HEK293 (cell line): ENCODE data around the gene AMPH.

Source experiments
- CTCF ChIA-PET: fragments of 350-600 bp; formaldehyde crosslinking; extraction: SDS; loops from one replicate; lab custom pipeline; 2021; ENCODE audit warnings: antibody characterized with exemption; lab: Yijun Ruan, JAX
- POLR2A ChIA-PET: fragments of 300-600 bp; formaldehyde crosslinking; extraction: SDS; loops from one replicate; lab custom pipeline; 2020; ENCODE audit warnings: antibody characterized with exemption, inconsistent platforms; lab: Yijun Ruan, JAX
- H3K27ac ChIP-seq: fragments of 200-500 bp; sonication (Bioruptor generic); 2 replicates; pipeline ENCODE4 v1.5.1; 2014; ENCODE audit warnings: low read depth, low read length, control low read depth, inconsistent platforms; ENCODE audit errors: extremely low read depth
- H3K36me3 ChIP-seq, 2 experiments: fragments of 200-500 bp in 1 of 2; sonication (Bioruptor generic) in 1 of 2; 1 replicate in 1 of 2; 2 replicates in 1 of 2; pipeline ENCODE4 v1.5.1; 2014 to 2017; ENCODE audit warnings: inconsistent platforms in 2 of 2, low read length in 2 of 2; ENCODE audit not compliant: control insufficient read depth in 2 of 2, insufficient read depth in 1 of 2
- H3K4me1 ChIP-seq: fragments of 200-500 bp; sonication (Bioruptor generic); 2 replicates; pipeline ENCODE4 v1.5.1; 2014; ENCODE audit warnings: mild to moderate bottlenecking, low read length, inconsistent platforms; ENCODE audit not compliant: control insufficient read depth, insufficient read depth
- H3K4me3 ChIP-seq: 2 replicates; pipeline ENCODE4 v1.5.1; 2011; ENCODE audit warnings: low read depth, mild to moderate bottlenecking, control low read depth, low read length, moderate library complexity
- H3K9me3 ChIP-seq: fragments of 200-500 bp; sonication (Bioruptor generic); 2 replicates; pipeline ENCODE4 v1.5.1; 2014; ENCODE audit warnings: low read depth, low read length, inconsistent platforms; ENCODE audit not compliant: control insufficient read depth, insufficient read depth
- BCL11B ChIP-seq: fragments of 450-650 bp; formaldehyde crosslinking; IDR thresholded peaks from 2 replicates; pipeline ENCODE4 v1.5.1; 2016; ENCODE audit warnings: low read depth, missing biosample characterization, missing genetic modification characterization
- OSR2 ChIP-seq: fragments of 450-650 bp; formaldehyde crosslinking; IDR thresholded peaks from 2 replicates; pipeline ENCODE4 v1.5.1; 2016; ENCODE audit warnings: missing biosample characterization, missing genetic modification characterization
- SP7 ChIP-seq: fragments of 450-650 bp; formaldehyde crosslinking; IDR thresholded peaks from 2 replicates; pipeline ENCODE4 v1.5.1; 2016; ENCODE audit warnings: missing biosample characterization, missing genetic modification characterization
- ZNF10 ChIP-seq: fragments of 450-650 bp; formaldehyde crosslinking; IDR thresholded peaks from 2 replicates; pipeline ENCODE4 v1.5.1; 2017; ENCODE audit warnings: missing biosample characterization, missing genetic modification characterization
- ZNF112 ChIP-seq: fragments of 450-650 bp; formaldehyde crosslinking; IDR thresholded peaks from 2 replicates; pipeline ENCODE4 v1.5.0; 2017; ENCODE audit warnings: missing biosample characterization, missing genetic modification characterization
- ZNF121 ChIP-seq: fragments of 450-650 bp; formaldehyde crosslinking; IDR thresholded peaks from 2 replicates; pipeline ENCODE4 v1.5.1; 2016; ENCODE audit warnings: missing biosample characterization, missing genetic modification characterization
- ZNF132 ChIP-seq: fragments of 450-650 bp; formaldehyde crosslinking; IDR thresholded peaks from 2 replicates; pipeline ENCODE4 v1.5.1; 2017; ENCODE audit warnings: missing biosample characterization, missing genetic modification characterization, borderline replicate concordance
- ZNF302 ChIP-seq: fragments of 450-650 bp; formaldehyde crosslinking; IDR thresholded peaks from 2 replicates; pipeline ENCODE4 v1.5.1; 2016; ENCODE audit warnings: missing biosample characterization, missing genetic modification characterization, low read depth
- ZNF324 ChIP-seq: fragments of 450-650 bp; formaldehyde crosslinking; IDR thresholded peaks from 2 replicates; pipeline ENCODE4 v1.5.1; 2016; ENCODE audit warnings: missing biosample characterization, missing genetic modification characterization
- ZNF391 ChIP-seq: fragments of 450-650 bp; formaldehyde crosslinking; IDR thresholded peaks from 2 replicates; pipeline ENCODE4 v1.5.1; 2016; ENCODE audit warnings: low read depth, missing biosample characterization, missing genetic modification characterization, borderline replicate concordance
- ZNF560 ChIP-seq: fragments of 450-650 bp; formaldehyde crosslinking; IDR thresholded peaks from 2 replicates; pipeline ENCODE4 v1.5.1; 2017; ENCODE audit warnings: missing biosample characterization, missing genetic modification characterization, borderline replicate concordance
- ZNF654 ChIP-seq: fragments of 450-650 bp; formaldehyde crosslinking; IDR thresholded peaks from 2 replicates; pipeline ENCODE4 v1.5.1; 2016; ENCODE audit warnings: low read depth, missing biosample characterization, missing genetic modification characterization
- ZNF843 ChIP-seq: fragments of 450-650 bp; formaldehyde crosslinking; IDR thresholded peaks from 2 replicates; pipeline ENCODE4 v1.5.1; 2016; ENCODE audit warnings: missing biosample characterization, missing genetic modification characterization
- TF ChIP-seq, protein P1 (sequence below): fragments of 450-650 bp; IDR thresholded peaks from 2 replicates; pipeline ENCODE4 v1.5.1; 2018; ENCODE audit warnings: missing biosample characterization, missing genetic modification characterization
- TF ChIP-seq, protein P2 (sequence below): fragments of 450-650 bp; formaldehyde crosslinking; conservative IDR thresholded peaks from 2 replicates; pipeline ENCODE4 v1.5.1; 2016; ENCODE audit warnings: low read depth, missing biosample characterization, missing genetic modification characterization
- TF ChIP-seq, protein P3 (sequence below): fragments of 450-650 bp; formaldehyde crosslinking; IDR thresholded peaks from 2 replicates; pipeline ENCODE4 v1.5.1; 2017; ENCODE audit warnings: missing biosample characterization, mild to moderate bottlenecking, missing genetic modification characterization, moderate library complexity
- TF ChIP-seq, protein P4 (sequence below): fragments of 450-650 bp; formaldehyde crosslinking; IDR thresholded peaks from 2 replicates; pipeline ENCODE4 v1.5.1; 2016; ENCODE audit warnings: missing biosample characterization, missing genetic modification characterization

Gene AMPH

DNA sequence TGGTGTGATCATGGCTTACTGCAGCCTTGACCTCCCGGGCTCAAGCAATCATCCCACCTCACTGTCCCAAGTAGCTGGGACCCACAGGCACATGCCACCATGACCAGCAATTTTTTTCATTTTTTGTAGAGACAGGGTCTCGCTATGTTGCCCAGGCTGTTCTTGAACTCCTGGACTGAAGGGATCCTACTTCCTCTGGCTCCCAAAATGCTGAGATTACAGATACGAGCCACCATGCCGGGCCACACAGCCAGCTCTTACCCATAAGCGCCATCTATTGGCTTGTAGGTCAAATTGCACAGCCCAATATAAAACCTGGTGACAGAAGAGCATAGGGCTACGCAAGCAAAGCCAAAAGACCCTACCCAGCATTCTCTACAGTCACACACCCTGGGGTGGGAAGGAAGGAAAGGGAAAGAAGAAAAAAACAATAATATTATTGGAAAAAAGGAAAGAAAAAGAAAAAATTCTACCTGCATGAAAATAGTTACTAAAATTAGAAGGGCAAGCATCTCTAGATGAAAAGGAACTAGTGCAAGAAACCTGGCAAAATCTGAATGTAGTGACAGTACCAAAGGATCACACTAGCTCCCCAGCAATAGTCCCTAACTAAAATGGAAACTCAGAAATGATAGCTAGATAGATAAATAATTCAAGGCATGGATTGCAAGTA is 29.4 kb upstream of the AMPH start:
- no peaks in the 10 kb centered on the region; the same call in 1 of the 2 replicates for H3K4me1 ChIP-seq
- H3K4me3 ChIP-seq = no peak overlapping the region
- CTCF ChIA-PET = interaction anchor here (0.6 to 4.4 kb wide), 32 partner anchors 9 to 1472 kb away, joined by 3 to 24 read pairs (median 4); no protein-coding TSS in a partner anchor
- TF ChIP-seq ZNF121 (tag by site-specific recombination) = peak; percentile 63; the same call in 1 of the 2 replicates
- peak; percentile 90 for TF ChIP-seq ZNF654 (tag by site-specific recombination)
- TF ChIP-seq ZNF132 (tag by site-specific recombination) = no peak
- TF ChIP-seq, all 188 proteins: peak for 2
- Histone ChIP-seq H3K27ac (no peak overlapping the region), H3K36me3 (no peaks in the 10 kb centered on the region), H3K9me3 (no peaks in the 10 kb centered on the region)
- POLR2A ChIA-PET = no interaction called here

DNA sequence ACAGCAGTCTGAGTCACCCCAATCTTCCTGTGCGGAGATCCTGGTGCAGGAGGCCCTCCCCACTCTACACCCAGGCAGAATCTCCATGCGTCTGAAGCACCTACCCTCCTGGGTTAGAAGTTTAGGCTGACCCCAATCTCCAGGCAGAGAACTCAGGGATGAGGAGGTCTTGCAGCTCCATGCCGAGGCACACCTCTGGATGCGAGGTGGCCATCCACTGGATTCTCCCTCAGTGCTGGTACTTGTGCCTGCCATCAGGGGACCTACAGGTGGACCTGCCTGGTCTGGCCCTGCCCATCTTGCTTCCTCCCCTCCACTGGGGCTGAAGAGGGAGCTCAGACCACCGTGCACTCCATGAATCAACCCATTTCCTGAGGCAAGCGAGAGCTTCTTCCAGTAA is 28.8 kb upstream of the AMPH start:
- CTCF ChIA-PET = interaction anchor here (0.6 to 4.4 kb wide), 34 partner anchors 8 to 1473 kb away, joined by 3 to 24 read pairs (median 4); no protein-coding TSS in a partner anchor
- Histone ChIP-seq H3K9me3 (no peaks in the 10 kb centered on the region), H3K27ac (no peak overlapping the region), H3K36me3 (no peaks in the 10 kb centered on the region), H3K4me3 (no peak overlapping the region), H3K4me1 (no peaks in the 10 kb centered on the region; the same call in 1 of the 2 replicates)
- POLR2A ChIA-PET = no interaction called here
- TF ChIP-seq ZNF10 (tag by site-specific recombination) = no peak
- TF ChIP-seq OSR2 (tag by site-specific recombination) = no peak
- TF ChIP-seq SP7 (tag by site-specific recombination) = no peak
- TF ChIP-seq, protein P1, sequence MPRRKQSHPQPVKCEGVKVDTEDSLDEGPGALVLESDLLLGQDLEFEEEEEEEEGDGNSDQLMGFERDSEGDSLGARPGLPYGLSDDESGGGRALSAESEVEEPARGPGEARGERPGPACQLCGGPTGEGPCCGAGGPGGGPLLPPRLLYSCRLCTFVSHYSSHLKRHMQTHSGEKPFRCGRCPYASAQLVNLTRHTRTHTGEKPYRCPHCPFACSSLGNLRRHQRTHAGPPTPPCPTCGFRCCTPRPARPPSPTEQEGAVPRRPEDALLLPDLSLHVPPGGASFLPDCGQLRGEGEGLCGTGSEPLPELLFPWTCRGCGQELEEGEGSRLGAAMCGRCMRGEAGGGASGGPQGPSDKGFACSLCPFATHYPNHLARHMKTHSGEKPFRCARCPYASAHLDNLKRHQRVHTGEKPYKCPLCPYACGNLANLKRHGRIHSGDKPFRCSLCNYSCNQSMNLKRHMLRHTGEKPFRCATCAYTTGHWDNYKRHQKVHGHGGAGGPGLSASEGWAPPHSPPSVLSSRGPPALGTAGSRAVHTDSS (tag by site-specific recombination) = no peak
- TF ChIP-seq ZNF843 (tag by site-specific recombination) = no peak
- TF ChIP-seq ZNF560 (tag by site-specific recombination) = no peak
- no peak for TF ChIP-seq ZNF302
- no peak for TF ChIP-seq BCL11B (tag by site-specific recombination)
- TF ChIP-seq, protein P2, sequence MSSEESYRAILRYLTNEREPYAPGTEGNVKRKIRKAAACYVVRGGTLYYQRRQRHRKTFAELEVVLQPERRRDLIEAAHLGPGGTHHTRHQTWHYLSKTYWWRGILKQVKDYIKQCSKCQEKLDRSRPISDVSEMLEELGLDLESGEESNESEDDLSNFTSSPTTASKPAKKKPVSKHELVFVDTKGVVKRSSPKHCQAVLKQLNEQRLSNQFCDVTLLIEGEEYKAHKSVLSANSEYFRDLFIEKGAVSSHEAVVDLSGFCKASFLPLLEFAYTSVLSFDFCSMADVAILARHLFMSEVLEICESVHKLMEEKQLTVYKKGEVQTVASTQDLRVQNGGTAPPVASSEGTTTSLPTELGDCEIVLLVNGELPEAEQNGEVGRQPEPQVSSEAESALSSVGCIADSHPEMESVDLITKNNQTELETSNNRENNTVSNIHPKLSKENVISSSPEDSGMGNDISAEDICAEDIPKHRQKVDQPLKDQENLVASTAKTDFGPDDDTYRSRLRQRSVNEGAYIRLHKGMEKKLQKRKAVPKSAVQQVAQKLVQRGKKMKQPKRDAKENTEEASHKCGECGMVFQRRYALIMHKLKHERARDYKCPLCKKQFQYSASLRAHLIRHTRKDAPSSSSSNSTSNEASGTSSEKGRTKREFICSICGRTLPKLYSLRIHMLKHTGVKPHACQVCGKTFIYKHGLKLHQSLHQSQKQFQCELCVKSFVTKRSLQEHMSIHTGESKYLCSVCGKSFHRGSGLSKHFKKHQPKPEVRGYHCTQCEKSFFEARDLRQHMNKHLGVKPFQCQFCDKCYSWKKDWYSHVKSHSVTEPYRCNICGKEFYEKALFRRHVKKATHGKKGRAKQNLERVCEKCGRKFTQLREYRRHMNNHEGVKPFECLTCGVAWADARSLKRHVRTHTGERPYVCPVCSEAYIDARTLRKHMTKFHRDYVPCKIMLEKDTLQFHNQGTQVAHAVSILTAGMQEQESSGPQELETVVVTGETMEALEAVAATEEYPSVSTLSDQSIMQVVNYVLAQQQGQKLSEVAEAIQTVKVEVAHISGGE (tag by site-specific recombination) = no peak
- TF ChIP-seq, protein P3, sequence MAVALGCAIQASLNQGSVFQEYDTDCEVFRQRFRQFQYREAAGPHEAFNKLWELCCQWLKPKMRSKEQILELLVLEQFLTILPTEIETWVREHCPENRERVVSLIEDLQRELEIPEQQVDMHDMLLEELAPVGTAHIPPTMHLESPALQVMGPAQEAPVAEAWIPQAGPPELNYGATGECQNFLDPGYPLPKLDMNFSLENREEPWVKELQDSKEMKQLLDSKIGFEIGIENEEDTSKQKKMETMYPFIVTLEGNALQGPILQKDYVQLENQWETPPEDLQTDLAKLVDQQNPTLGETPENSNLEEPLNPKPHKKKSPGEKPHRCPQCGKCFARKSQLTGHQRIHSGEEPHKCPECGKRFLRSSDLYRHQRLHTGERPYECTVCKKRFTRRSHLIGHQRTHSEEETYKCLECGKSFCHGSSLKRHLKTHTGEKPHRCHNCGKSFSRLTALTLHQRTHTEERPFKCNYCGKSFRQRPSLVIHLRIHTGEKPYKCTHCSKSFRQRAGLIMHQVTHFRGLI (tag by site-specific recombination) = no peak
- TF ChIP-seq ZNF112 (tag by site-specific recombination) = no peak
- no peak for TF ChIP-seq ZNF324 (tag by site-specific recombination)
- no peak for TF ChIP-seq ZNF391 (tag by site-specific recombination)
- TF ChIP-seq, protein P4, sequence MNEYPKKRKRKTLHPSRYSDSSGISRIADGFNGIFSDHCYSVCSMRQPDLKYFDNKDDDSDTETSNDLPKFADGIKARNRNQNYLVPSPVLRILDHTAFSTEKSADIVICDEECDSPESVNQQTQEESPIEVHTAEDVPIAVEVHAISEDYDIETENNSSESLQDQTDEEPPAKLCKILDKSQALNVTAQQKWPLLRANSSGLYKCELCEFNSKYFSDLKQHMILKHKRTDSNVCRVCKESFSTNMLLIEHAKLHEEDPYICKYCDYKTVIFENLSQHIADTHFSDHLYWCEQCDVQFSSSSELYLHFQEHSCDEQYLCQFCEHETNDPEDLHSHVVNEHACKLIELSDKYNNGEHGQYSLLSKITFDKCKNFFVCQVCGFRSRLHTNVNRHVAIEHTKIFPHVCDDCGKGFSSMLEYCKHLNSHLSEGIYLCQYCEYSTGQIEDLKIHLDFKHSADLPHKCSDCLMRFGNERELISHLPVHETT (tag by site-specific recombination) = no peak
- TF ChIP-seq ZNF132 (tag by site-specific recombination) = no peak
